Measurements from ENCODE around the gene ATXN7.

ATXN7 gene

DNA sequence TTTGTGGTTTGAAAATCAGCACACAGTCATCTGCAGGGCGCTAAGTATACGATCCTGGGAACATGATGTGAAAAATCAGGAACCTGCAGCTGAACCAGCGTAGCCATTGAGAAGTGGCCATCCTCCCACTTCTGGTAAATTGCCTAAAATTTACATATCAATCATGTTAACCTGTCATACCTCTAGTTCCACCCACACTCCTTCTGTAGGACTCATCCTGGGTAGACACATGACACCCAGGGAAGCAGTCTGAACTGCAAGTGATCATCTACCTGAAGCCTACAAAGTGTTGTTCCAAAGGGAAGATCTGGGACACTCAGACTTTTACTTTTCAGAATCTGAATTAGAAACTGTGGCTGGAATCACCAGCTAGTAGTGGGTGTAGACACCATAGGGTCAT, 165.1 kb downstream of the ATXN7 start:
- no peak overlapping the region for H3K27ac ChIP-seq
- TF ChIP-seq ZFX (IDR thresholded peaks at IDR 0.05), result no peak
- TF ChIP-seq CTCF (conservative IDR thresholded peaks at IDR 0.05), result no peak

- no peak overlapping the region for H3K27ac ChIP-seq
- TF ChIP-seq ZFX (IDR thresholded peaks at IDR 0.05), result no peak
- TF ChIP-seq CTCF (conservative IDR thresholded peaks at IDR 0.05), result no peak
Measured at GRCh38 chr3:64029287-64029686, 165.6 kb downstream of the ATXN7 start.

DNA sequence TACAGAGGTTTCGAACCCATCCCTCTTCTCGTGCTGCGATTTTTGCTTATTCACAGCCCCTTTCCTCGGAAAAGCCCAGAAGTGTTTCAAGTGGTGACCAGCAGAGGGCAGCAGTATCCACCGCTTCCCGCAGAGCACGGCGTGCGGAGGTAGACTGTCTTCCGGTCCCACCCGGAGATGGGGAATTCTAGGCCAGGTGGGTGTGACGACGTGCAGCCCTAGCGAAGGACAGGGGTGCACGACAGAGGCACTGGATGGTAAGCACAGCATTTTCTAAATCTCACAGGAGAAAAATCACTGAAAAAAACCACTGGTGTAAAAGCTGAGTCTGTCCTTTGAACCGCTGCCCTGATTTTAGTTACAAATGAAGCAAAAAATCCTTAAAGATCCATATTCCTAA, 167.1 kb downstream of the ATXN7 start:
- peak; percentile 85 for TF ChIP-seq CTCF (conservative IDR thresholded peaks at IDR 0.05)
- no peak for TF ChIP-seq ZFX (IDR thresholded peaks at IDR 0.05)
- no peak overlapping the region for H3K27ac ChIP-seq

- H3K27ac ChIP-seq, result no peak overlapping the region
- TF ChIP-seq ZFX (IDR thresholded peaks at IDR 0.05) (no peak), CTCF (conservative IDR thresholded peaks at IDR 0.05) (no peak)
Measured at GRCh38 chr3:64031540-64032508, 168.2 kb downstream of the ATXN7 start.

DNA sequence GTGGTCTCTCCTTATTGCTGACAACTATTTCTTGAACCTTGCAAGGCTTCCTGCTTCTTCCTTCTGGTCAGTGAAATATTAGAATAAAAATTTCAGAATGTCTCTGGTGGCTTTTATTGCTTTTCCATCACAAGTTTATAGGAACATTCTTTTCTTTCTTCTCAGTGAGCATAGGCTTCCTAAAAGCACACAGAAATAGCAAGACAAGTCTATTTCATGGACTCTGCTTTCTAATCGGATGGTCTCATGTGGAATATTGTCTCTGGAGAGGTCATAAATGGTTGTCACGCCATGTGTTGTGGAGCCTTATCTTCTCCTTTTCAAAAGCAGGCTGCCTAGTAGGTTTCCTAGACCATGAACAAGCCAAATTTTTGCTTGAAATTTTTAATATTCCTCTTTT, 169.4 kb downstream of the ATXN7 start:
- H3K27ac ChIP-seq, result no peak overlapping the region
- TF ChIP-seq ZFX (IDR thresholded peaks at IDR 0.05), result no peak
- TF ChIP-seq CTCF (conservative IDR thresholded peaks at IDR 0.05), result no peak

GRCh38 chr3:64037084-64037483, 173.4 kb downstream of the ATXN7 start:
- TF ChIP-seq CTCF (conservative IDR thresholded peaks at IDR 0.05) (no peak), ZFX (IDR thresholded peaks at IDR 0.05) (no peak)

DNA sequence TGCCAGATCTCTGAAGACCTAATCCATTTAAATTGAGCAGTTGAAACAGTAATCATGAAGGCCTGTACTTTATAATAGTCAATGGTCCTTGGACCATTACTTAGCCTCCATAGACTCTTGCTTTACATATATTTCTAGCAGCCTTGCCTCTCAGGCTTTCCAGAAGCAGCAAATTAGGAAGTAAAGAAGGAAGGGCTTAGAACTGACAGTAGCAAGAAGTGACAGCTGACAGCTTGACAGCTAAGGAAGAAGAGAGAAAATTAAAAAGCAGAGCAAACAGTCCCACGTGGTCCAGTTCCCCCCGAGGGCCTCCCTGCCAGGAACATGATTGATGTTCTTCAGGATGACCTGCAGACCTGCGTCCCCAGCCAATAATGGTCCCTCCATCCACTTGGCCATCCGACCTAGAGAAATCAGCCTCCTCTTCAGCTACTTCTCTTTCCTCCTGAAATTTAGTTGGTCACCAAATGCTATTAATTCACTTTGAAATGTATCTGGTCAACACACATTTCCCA, 174.6 kb downstream of the ATXN7 start:
- no peak for TF ChIP-seq CTCF (conservative IDR thresholded peaks at IDR 0.05)
- TF ChIP-seq ZFX (IDR thresholded peaks at IDR 0.05), result no peak
- H3K27ac ChIP-seq, result no peak overlapping the region

More at GRCh38 chr3:64037084-64037483, 173.4 kb downstream of the ATXN7 start:
- no peak overlapping the region for H3K27ac ChIP-seq
